ENCODE data around the gene IP6K2.
"Not testable (repeated sequence)": the region's sequence is repeated elsewhere in the genome, so short reads cannot be mapped to it uniquely, and the experiment has no call there.

Gene IP6K2

GRCh38 chr3:48739617-48739954 is 22.6 kb upstream of the IP6K2 start:
- no peak for TF ChIP-seq CTCF (conservative IDR thresholded peaks at IDR 0.05; ENCODE audit: control insufficient read depth, insufficient read depth, low read depth, low read length)
- no peak overlapping the region for H3K4me3 ChIP-seq (ENCODE audit: control insufficient read depth, low read depth, low read length)
- no peak for DNase-seq (ENCODE audit: low read depth)

- no peak overlapping the region for H3K4me3 ChIP-seq (ENCODE audit: control insufficient read depth, low read depth, low read length)
- no peak for TF ChIP-seq CTCF (conservative IDR thresholded peaks at IDR 0.05; ENCODE audit: control insufficient read depth, insufficient read depth, low read depth, low read length)
- DNase-seq (ENCODE audit: low read depth) = no peak
These were observed 22.1 kb upstream of the IP6K2 start for GRCh38 chr3:48738926-48739616.

GRCh38 chr3:48738144-48738536 is 21.1 kb upstream of the IP6K2 start:
- no peak for TF ChIP-seq CTCF (conservative IDR thresholded peaks at IDR 0.05; ENCODE audit: control insufficient read depth, insufficient read depth, low read depth, low read length)
- DNase-seq (ENCODE audit: low read depth) = no peak

GRCh38 chr3:48735075-48735767 is 18.2 kb upstream of the IP6K2 start:
- H3K4me3 ChIP-seq (ENCODE audit: control insufficient read depth, low read depth, low read length) = not testable (repeated sequence)
- peak; percentile 56 for DNase-seq (ENCODE audit: low read depth)

More at GRCh38 chr3:48738144-48738536, 21.1 kb upstream of the IP6K2 start:
- no peak overlapping the region for H3K4me3 ChIP-seq (ENCODE audit: control insufficient read depth, low read depth, low read length)

GRCh38 chr3:48734541-48734940 is 17.5 kb upstream of the IP6K2 start:
- not testable (repeated sequence) for DNase-seq (ENCODE audit: low read depth); H3K4me3 ChIP-seq (ENCODE audit: control insufficient read depth, low read depth, low read length)

GRCh38 chr3:48733752-48734518 is 16.9 kb upstream of the IP6K2 start:
- DNase-seq (ENCODE audit: low read depth); H3K4me3 ChIP-seq (ENCODE audit: control insufficient read depth, low read depth, low read length): not testable (repeated sequence)

GRCh38 chr3:48727511-48727910 is 10.5 kb upstream of the IP6K2 start:
- TF ChIP-seq CTCF (conservative IDR thresholded peaks at IDR 0.05; ENCODE audit: control insufficient read depth, insufficient read depth, low read depth, low read length) = no peak
- no peak overlapping the region for H3K4me3 ChIP-seq (ENCODE audit: control insufficient read depth, low read depth, low read length)
- DNase-seq (ENCODE audit: low read depth) = no peak

- DNase-seq (ENCODE audit: low read depth); H3K4me3 ChIP-seq (ENCODE audit: control insufficient read depth, low read depth, low read length): not testable (repeated sequence)
These were observed 8.3 kb upstream of the IP6K2 start for GRCh38 chr3:48725185-48725855.
